ENCODE results near the gene XXYLT1.

The XXYLT1 gene

DNA sequence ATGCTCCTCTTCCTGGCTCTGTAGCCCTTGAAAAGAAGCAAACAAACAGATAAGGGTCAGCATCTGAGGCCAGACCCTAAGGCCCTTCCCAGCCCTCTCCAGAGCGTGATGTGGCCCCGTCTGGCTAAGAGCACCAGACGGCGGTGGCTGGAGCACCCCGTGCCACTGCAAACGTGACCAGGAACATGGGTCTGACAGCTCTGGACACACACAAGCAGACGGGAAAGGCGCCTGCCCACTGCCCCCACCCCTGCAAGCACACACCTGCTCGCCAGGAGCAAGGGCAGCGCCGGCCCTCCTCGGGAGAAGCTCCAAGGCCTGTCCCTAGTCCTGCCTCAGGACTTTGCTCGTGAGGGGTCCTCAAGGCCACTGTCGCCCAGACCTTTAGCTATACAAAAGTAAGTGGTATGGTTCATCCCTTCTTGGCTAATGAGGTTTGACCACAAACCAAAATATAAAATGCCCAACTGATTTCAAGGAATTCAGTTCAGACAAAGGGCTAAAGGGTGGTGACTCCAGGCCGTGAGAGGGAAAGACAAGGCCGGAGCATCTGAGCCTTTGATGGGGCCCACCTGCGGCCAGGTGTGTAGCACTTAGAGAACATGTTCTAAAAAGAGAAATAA lies 90.4 kb downstream of the XXYLT1 start:
- Mint-ChIP-seq H3K9me3 (no peaks in the 10 kb centered on the region), H3K36me3 (peaks cover 4% of the 10 kb centered on the region), H3K27me3 (no peaks in the 10 kb centered on the region)

DNA sequence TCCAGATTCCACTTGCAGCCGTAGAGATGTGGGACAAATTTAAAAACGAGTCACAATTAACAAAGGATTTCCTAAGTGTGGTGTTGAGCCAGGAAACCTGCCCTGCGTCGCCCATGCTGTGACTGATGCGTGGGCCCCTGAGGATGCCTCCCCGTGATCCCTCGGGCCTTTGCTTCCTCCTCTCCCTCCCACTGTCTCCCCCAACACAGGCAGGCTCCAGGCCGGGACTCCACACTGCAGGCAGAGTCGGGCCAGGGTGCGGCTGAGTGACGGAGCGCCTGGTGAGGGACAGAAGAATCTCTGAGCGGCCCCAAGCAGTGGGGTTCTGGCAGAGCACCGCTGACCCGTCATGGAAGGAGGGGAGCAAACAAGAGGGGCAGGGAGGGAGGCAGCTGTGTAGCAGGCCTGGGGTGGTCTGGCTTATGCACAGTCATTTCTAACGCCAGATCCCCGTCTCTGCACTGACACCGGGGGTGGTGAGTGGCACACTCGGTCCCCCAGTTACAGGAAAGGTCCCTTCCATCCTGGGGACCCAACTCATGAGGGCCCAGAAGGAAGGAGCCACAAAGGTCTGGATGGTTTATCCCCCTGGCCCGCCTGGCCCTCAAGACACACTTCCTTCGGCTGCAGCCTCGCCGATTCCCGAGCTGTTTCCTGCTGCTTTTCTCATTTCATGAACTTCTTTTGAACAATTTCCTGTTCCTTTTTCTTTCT lies 91.0 kb downstream of the XXYLT1 start:
- no peak overlapping the region for H3K4me3 Mint-ChIP-seq
- H3K27ac Mint-ChIP-seq = no peak overlapping the region
- H3K4me1 Mint-ChIP-seq = peaks cover 22% of the 10 kb centered on the region
- H3K27me3 Mint-ChIP-seq = no peaks in the 10 kb centered on the region
- H3K9me3 Mint-ChIP-seq = no peaks in the 10 kb centered on the region
- H3K36me3 Mint-ChIP-seq = peaks cover 5% of the 10 kb centered on the region

More for the DNA sequence above, 90.4 kb downstream of the XXYLT1 start:
- Mint-ChIP-seq H3K4me1 (peaks cover 25% of the 10 kb centered on the region), H3K27ac (no peak overlapping the region), H3K4me3 (no peak overlapping the region)

DNA sequence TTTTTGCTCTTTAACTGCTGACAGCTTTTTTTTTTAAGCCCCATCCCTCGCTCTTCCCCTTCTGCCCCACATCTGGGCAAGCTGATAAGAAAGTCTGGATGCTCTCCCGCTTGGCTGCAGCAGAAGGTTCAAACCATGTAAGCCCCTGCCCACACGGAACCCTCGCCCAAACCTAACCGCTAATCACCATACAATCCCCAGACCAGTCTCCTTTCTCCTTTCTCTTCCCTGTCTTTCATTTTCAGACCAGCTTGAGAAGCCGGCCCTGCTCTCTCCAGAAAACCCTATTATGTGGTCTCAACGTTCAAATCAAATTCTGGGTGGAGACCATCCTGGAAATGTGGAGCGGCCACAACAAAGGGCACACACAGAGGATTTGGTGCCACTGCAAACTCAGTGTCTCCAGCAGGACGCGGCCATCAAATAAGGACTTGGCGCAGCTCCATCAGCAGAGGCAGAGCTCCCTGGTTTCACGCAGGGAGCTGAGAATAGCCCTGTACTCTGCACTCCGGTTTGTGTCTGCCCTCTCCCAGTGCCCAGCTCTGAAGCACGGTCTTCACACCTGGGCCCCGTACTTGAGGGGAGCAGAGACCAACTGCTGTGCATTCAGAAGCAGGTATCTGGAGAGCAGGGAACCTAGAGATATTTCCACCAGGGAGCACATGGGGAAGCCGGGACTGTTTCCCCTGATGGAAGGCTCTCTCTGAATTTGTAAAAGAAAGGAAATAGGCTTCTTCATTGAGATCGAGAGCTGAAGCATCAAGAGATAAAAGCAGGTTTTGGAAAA lies 92.6 kb downstream of the XXYLT1 start:
- no peaks in the 10 kb centered on the region for H3K9me3 Mint-ChIP-seq
- H3K27ac Mint-ChIP-seq = no peak overlapping the region
- H3K4me3 Mint-ChIP-seq = no peak overlapping the region

DNA sequence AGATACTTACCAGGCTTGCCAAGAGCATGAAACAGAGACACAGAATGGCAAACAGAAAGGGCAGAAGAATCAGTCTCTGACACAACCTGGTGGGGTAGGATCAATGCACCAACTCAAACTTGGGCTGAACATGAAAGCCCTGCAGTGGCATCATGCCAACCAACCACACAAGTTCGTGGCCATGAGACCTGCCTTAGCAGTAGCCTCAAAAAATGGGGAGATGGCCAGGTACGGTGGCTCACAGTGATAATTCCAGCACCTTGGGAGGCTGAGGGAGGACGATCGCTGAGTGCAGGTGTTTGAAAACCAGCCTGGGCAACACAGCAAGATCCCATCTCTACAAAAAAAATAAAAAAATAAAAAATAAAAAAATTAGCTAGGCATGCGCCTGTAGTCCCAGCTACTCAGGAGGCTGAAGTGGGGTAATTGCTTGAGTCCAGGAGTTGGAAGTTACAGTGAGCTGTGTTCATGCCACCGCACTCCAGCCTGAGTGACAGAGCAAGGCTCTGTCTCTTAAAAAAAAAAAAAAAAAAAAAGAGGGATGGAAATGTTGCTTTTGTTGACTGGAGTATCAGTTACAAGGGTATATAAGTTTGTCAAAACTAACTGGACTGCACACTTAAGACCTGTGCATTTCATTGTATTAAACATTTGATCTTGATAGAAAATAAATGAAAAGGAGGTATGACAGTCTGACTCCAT lies 93.4 kb downstream of the XXYLT1 start:
- Mint-ChIP-seq H3K36me3 (peaks cover 6% of the 10 kb centered on the region), H3K4me3 (no peak overlapping the region)

More for the DNA sequence above, 92.6 kb downstream of the XXYLT1 start:
- peaks cover 17% of the 10 kb centered on the region for H3K4me1 Mint-ChIP-seq
- peaks cover 6% of the 10 kb centered on the region for H3K36me3 Mint-ChIP-seq
- H3K27me3 Mint-ChIP-seq = no peaks in the 10 kb centered on the region

DNA sequence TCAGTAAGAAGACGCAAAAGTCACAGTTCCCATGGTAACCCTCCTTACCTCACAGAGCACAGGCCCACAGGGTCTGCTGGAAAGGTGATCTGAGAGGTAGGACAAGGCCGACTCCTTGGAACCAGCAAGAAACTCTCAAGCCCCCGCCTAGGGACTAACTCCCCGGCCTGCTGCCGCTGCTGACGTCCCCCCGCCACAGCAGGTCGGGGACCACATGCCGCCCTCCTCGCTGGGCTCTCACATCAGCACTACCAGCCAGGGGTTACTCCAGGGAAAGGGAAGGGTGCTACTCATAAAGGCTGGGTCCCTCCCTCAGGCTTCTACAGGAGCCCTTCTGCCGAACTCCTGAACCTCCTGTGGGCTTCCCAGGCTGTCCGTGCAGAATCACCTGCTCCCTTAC lies 94.2 kb downstream of the XXYLT1 start:
- H3K4me3 Mint-ChIP-seq = no peak overlapping the region
- H3K27me3 Mint-ChIP-seq = no peaks in the 10 kb centered on the region
- H3K27ac Mint-ChIP-seq = no peak overlapping the region
- peaks cover 6% of the 10 kb centered on the region for H3K36me3 Mint-ChIP-seq
- peaks cover 17% of the 10 kb centered on the region for H3K4me1 Mint-ChIP-seq
- H3K9me3 Mint-ChIP-seq = no peaks in the 10 kb centered on the region

More for the DNA sequence above, 93.4 kb downstream of the XXYLT1 start:
- H3K27me3 Mint-ChIP-seq = no peaks in the 10 kb centered on the region
- no peaks in the 10 kb centered on the region for H3K9me3 Mint-ChIP-seq
- peak overlapping the region; percentile 41 for H3K27ac Mint-ChIP-seq
- H3K4me1 Mint-ChIP-seq = peaks cover 14% of the 10 kb centered on the region

DNA sequence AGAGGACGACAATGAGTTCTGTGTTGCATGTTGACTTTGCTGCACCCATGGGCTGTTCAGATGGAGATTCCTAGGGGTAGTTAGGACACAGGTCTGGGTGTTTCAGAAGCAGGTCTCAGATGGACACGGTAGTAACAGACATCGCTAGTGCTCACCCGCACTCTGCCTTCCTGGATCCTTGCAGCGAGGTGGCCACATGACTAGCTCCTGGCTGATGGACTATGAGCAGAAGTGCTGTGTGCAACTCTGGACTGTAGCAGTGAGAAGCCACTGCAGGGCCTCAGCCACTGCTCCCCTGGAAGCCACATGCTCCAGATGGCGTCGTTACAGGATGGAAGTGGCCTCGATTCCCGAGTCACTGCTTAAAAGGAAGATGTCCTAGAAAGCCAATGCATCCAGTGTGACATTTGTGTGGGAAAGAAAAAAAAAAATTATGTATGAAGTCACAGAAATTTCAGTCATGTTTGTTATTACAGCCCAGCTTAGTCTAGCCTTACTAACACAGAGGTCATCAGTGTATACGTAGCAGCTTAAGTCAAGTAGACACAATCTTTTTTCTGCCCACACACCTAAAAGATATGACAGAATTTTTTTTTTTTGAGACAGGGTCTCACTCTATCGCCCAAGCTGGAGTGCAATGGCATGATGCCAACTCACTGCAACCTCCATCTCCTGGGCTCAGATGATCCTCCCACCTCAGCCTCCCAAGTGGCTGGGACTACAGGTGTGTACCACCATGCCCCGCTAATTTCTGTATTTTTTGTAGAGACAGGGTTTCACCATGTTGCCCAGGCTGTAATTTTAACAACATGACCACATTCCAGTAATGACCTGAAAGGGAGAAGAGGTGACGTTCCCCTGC lies 95.3 kb downstream of the XXYLT1 start:
- Mint-ChIP-seq H3K27ac (no peak overlapping the region), H3K4me1 (peaks cover 14% of the 10 kb centered on the region), H3K27me3 (no peaks in the 10 kb centered on the region), H3K36me3 (peaks cover 6% of the 10 kb centered on the region), H3K9me3 (no peaks in the 10 kb centered on the region), H3K4me3 (no peak overlapping the region)

DNA sequence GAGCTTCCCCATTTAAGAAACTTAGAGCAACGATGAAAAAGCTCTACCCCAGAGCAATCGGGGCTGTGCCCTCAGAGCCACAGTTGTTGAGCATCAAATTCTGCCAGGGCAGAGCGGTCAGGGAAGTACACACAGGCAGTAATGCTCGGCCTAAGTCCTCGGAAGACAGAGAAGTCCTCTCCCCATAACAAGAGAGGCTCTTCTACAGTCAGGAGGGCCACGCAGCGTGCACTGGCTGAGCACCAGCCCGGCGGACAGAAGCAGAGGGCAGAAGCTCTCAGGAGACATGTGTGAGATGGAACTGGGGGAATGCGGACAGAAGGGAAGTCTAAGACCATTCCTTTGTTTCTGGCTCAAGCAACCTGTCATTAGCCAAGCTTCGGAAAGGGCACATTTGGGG lies 95.9 kb downstream of the XXYLT1 start:
- Mint-ChIP-seq H3K36me3 (peaks cover 6% of the 10 kb centered on the region), H3K4me3 (no peak overlapping the region), H3K4me1 (peaks cover 14% of the 10 kb centered on the region), H3K9me3 (no peaks in the 10 kb centered on the region), H3K27ac (no peak overlapping the region), H3K27me3 (no peaks in the 10 kb centered on the region)

DNA sequence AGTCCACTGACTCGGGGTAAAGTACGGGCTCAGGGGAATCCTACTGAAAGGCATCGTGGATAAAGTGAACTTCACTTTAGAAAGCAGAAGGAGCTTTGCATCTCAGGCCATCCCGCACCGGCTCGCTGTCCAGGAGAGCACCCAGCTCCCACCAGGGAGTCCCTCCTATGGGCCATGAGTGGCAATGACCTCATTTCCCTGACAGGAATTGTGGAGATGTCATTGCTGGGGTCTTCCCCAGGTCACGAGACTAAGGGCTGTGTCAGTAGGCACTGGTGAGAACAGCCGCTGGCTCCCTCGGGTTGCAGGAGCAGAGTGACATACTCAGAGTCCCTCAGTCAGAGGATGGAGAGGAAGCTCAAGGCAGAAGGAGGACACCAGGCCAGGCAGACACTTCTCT lies 97.3 kb downstream of the XXYLT1 start:
- Mint-ChIP-seq H3K4me3 (no peak overlapping the region), H3K4me1 (peaks cover 12% of the 10 kb centered on the region), H3K27me3 (no peaks in the 10 kb centered on the region), H3K9me3 (no peaks in the 10 kb centered on the region), H3K36me3 (peaks cover 6% of the 10 kb centered on the region), H3K27ac (no peak overlapping the region)

DNA sequence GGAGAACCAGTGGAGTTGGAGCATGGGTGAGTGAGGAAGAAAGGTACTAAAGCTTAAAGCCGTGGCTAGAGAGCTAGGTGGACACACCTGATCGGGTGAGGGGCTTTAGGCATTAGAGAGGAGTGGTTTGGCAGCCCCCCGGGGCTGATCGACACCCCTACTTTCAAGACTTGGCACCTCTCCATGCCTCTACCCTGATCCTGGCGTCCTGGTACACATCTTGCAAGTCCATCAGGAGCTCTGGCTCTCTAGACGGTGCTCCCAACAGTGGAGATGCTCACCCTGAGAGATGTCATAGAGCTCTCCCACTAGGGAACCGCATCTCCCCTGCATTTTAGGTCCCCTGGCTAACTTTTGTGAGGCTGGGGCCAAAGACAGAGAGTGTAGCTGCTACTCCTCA lies 98.1 kb downstream of the XXYLT1 start:
- no peaks in the 10 kb centered on the region for H3K9me3 Mint-ChIP-seq
- H3K27ac Mint-ChIP-seq = no peak overlapping the region
- H3K4me1 Mint-ChIP-seq = peaks cover 5% of the 10 kb centered on the region
- peaks cover 4% of the 10 kb centered on the region for H3K36me3 Mint-ChIP-seq
- H3K27me3 Mint-ChIP-seq = no peaks in the 10 kb centered on the region
- H3K4me3 Mint-ChIP-seq = no peak overlapping the region

DNA sequence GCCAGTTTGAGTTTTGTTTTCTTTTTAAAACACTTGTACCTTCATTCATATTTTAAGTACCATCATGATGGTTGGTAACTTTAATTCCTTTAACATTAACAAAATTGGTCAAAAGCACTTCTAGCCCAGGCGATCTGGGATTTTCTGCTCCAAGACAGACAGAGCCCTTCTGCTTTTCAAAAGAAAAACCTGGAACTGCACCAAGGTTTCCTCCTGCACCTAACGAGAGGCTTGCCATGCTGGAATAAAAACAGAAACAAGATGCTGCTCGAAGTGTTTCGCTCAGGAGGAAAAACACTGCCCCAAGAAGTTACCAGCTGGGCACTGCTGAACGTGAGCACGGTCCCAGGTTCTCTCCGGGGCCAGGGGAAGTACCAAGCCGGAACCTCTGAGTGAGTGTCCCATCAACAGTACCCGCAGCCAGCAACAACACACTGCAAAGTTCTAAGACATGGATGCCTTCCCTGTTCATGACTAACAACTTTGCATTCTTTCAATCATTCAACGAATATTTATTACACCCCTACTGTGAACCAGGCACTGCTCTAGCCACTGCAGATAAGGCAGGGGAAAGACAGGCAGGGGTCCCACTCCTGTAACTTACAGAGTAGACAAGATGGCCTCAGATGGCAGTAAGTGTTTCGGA lies 98.8 kb downstream of the XXYLT1 start:
- Mint-ChIP-seq H3K36me3 (peaks cover 3% of the 10 kb centered on the region), H3K9me3 (no peaks in the 10 kb centered on the region), H3K4me3 (no peak overlapping the region), H3K4me1 (peaks cover 5% of the 10 kb centered on the region), H3K27ac (no peak overlapping the region), H3K27me3 (no peaks in the 10 kb centered on the region)

DNA sequence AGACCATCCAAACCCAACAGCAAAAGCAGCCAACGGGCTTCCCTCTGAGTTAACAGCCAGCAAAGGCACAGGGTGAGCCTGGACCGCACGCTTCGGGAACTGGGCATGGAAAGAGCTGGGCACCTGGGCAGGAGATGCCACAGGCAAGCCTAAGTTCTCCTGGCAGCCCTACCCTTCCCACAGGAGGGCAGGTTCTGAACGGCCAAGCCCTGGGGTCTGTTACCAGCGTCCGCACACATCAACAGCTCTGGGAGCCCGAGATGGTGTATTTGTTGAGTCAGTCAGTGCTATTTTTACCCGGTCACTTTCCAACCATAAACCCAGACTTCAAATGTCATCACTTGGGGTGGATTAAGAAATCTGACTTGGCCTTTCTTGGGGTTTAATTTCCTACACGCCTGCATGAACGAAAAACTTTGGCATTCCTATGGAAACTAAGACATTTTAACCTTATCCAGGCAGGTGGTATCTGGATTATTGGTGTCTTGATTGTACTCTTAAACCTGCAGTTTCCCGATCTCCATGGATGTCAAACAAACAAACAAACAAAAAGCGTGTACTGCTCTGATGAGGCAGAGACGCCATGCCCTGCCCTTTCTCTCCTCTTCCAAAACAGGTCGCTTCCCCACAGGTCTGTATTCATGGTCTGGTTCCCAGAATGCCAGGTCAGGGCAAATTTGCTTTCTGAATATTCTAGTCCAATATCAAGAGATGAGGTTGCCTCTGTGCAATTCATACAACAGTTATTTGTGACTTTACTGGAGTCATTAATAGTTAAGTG lies 99.7 kb downstream of the XXYLT1 start:
- no peaks in the 10 kb centered on the region for H3K27me3 Mint-ChIP-seq
- H3K9me3 Mint-ChIP-seq = no peaks in the 10 kb centered on the region
- H3K36me3 Mint-ChIP-seq = peaks cover 2% of the 10 kb centered on the region
- H3K27ac Mint-ChIP-seq = no peak overlapping the region
- H3K4me1 Mint-ChIP-seq = peaks cover 5% of the 10 kb centered on the region
- no peak overlapping the region for H3K4me3 Mint-ChIP-seq

DNA sequence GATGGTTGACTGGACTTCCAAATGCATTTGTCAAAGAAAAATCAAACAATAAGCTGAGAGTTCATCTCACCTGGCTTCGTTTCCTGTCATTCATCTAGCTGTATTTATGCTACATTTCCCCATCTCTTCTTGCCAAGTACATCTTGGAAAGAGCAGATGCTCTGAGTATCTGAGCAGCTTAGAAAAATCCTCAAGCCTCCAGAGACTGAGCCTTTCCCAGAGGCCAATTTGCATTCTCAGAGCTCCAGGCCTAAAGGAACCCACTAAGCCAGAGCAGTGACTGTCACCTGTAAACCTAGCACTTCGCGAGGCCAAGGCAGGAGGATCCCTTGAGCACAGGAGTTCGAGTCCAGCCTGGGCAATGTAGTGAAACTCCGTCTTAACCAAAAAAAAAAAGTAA lies 100.5 kb downstream of the XXYLT1 start:
- no peaks in the 10 kb centered on the region for H3K9me3 Mint-ChIP-seq
- H3K27ac Mint-ChIP-seq = no peak overlapping the region
- H3K4me3 Mint-ChIP-seq = no peak overlapping the region
- H3K4me1 Mint-ChIP-seq = peaks cover 5% of the 10 kb centered on the region
- peaks cover 2% of the 10 kb centered on the region for H3K36me3 Mint-ChIP-seq
- H3K27me3 Mint-ChIP-seq = no peaks in the 10 kb centered on the region

DNA sequence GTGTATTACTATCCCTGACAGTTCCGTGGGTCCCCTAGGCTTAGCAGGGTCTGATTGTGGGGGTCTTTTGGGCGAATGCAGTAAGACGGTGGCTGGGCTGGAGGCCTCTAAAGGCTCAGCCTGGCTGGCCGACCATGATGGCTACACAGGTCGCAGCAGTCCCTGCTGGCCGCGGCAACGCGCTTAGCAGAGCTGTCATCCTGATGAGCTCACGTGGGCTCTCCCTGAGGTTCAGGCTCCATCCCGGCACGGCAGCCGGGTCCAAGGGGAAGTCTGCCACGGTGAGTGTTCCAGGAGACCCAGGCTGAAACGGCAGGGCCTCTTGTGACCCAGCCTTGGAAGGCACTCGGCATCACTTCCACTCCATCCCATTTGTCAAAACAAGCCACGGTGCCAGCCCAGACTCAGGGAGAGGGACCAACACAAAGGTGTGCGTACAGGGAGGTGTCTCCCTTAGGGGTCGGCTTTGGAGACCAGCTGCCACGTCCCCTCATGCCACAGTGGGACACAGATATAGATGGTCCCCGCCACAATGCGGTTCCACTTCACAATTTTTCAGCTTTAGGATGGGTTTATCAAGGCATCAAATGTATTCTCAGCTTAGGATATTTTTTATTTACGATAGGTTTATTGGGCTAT lies 101.8 kb downstream of the XXYLT1 start:
- H3K27ac Mint-ChIP-seq = no peak overlapping the region
- peaks cover 5% of the 10 kb centered on the region for H3K4me1 Mint-ChIP-seq
- no peak overlapping the region for H3K4me3 Mint-ChIP-seq
- H3K9me3 Mint-ChIP-seq = no peaks in the 10 kb centered on the region
- H3K36me3 Mint-ChIP-seq = no peaks in the 10 kb centered on the region
- H3K27me3 Mint-ChIP-seq = no peaks in the 10 kb centered on the region

Measured in activated naive CD4-positive, alpha-beta T cell treated with anti-CD3 and anti-CD28 coated beads, Interleukin-2, amount 50 U/mL, for 24 hours (primary cell).